ENCODE measurements around the gene MBNL1.

Gene MBNL1

DNA sequence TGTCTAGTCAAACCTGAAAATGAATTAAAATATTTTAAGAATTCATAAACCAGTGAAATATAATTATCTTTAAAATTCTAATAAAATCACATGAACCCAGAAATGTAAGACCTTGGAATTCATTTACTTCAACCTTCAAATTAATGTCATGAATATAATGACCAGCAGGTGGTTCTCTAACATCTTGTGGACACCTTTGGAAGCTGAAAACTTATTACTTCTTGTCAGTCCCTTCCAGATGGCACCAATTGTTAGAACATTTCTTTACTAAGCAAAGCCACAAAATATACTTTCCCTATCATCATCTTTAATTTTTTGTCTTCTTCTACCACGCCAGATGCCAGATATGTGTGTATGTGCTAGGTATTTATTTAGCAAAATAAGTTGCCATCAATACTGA lies 240.0 kb downstream of the MBNL1 start:
- Histone ChIP-seq H3K9me3 (ENCODE audit: insufficient read depth, low read length, severe bottlenecking) (no peaks in the 10 kb centered on the region), H3K36me3 (ENCODE audit: insufficient read depth, low read length) (no peaks in the 10 kb centered on the region), H3K4me1 (ENCODE audit: insufficient read depth, low read length) (no peaks in the 10 kb centered on the region), H3K4me2 (ENCODE audit: insufficient read depth, low read length) (no peak overlapping the region), H3K79me2 (ENCODE audit: insufficient read depth, low read length) (no peaks in the 10 kb centered on the region), H4K20me1 (ENCODE audit: insufficient read depth, low read length) (no peaks in the 10 kb centered on the region), H3K27me3 (ENCODE audit: insufficient read depth, low read length, poor library complexity) (peaks cover 5% of the 10 kb centered on the region), H3K4me3 (ENCODE audit: low read depth in 1 of 2, low read length in 2 of 2) (no peak overlapping the region), H3K27ac (ENCODE audit: low read length) (no peak overlapping the region), H3K9ac (ENCODE audit: low read depth, low read length) (no peak overlapping the region), H2AFZ (ENCODE audit: low read depth, low read length) (no peak overlapping the region)
- DNase-seq (no peak), ATAC-seq (ENCODE audit: insufficient read depth, low read depth) (no peak; the same call in 2 of the 3 replicates)
- no peak for TF ChIP-seq EZH2 (IDR thresholded peaks at IDR 0.05; ENCODE audit: borderline replicate concordance, low read depth, low read length, severe bottlenecking)
- TF ChIP-seq, protein P1, sequence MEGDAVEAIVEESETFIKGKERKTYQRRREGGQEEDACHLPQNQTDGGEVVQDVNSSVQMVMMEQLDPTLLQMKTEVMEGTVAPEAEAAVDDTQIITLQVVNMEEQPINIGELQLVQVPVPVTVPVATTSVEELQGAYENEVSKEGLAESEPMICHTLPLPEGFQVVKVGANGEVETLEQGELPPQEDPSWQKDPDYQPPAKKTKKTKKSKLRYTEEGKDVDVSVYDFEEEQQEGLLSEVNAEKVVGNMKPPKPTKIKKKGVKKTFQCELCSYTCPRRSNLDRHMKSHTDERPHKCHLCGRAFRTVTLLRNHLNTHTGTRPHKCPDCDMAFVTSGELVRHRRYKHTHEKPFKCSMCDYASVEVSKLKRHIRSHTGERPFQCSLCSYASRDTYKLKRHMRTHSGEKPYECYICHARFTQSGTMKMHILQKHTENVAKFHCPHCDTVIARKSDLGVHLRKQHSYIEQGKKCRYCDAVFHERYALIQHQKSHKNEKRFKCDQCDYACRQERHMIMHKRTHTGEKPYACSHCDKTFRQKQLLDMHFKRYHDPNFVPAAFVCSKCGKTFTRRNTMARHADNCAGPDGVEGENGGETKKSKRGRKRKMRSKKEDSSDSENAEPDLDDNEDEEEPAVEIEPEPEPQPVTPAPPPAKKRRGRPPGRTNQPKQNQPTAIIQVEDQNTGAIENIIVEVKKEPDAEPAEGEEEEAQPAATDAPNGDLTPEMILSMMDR (IDR thresholded peaks at IDR 0.05; ENCODE audit: borderline replicate concordance, extremely low read depth, low read length, poor library complexity, severe bottlenecking) = peak; percentile 17

DNA sequence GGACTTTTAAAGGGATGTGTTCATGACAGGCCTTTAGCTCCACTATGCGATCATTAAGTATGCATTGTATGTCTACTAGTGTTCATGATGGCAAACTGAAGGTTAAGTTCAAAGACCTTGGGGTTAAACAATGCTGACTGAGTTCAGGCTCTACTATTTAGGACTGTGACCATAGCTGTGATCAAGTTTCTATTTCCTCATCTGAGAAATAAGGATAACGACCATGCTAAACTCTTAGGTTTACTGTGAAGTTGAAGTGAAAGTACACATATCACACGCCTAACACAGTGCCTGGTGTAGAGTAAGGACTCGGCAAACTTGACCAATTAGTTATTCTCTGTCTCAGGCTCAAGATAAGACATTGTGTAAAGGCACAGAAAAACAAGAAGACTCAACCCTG lies 243.2 kb downstream of the MBNL1 start:
- DNase-seq (no peak), ATAC-seq (ENCODE audit: insufficient read depth, low read depth) (no peak)
- H3K36me3 ChIP-seq (ENCODE audit: insufficient read depth, low read length) = no peaks in the 10 kb centered on the region
- no peak overlapping the region for H3K4me3 ChIP-seq (ENCODE audit: low read depth in 1 of 2, low read length in 2 of 2)
- H3K4me1 ChIP-seq (ENCODE audit: insufficient read depth, low read length) = no peaks in the 10 kb centered on the region
- H3K9ac ChIP-seq (ENCODE audit: low read depth, low read length) = no peak overlapping the region
- no peak overlapping the region for H2AFZ ChIP-seq (ENCODE audit: low read depth, low read length)
- TF ChIP-seq EZH2 (IDR thresholded peaks at IDR 0.05; ENCODE audit: borderline replicate concordance, low read depth, low read length, severe bottlenecking) = no peak
- TF ChIP-seq, protein P1 (IDR thresholded peaks at IDR 0.05; ENCODE audit: borderline replicate concordance, extremely low read depth, low read length, poor library complexity, severe bottlenecking) = no peak
- H3K4me2 ChIP-seq (ENCODE audit: insufficient read depth, low read length) = no peak overlapping the region
- H3K9me3 ChIP-seq (ENCODE audit: insufficient read depth, low read length, severe bottlenecking) = no peaks in the 10 kb centered on the region
- no peaks in the 10 kb centered on the region for H4K20me1 ChIP-seq (ENCODE audit: insufficient read depth, low read length)
- peaks cover 5% of the 10 kb centered on the region for H3K27me3 ChIP-seq (ENCODE audit: insufficient read depth, low read length, poor library complexity)
- H3K27ac ChIP-seq (ENCODE audit: low read length) = no peak overlapping the region
- H3K79me2 ChIP-seq (ENCODE audit: insufficient read depth, low read length) = no peaks in the 10 kb centered on the region

DNA sequence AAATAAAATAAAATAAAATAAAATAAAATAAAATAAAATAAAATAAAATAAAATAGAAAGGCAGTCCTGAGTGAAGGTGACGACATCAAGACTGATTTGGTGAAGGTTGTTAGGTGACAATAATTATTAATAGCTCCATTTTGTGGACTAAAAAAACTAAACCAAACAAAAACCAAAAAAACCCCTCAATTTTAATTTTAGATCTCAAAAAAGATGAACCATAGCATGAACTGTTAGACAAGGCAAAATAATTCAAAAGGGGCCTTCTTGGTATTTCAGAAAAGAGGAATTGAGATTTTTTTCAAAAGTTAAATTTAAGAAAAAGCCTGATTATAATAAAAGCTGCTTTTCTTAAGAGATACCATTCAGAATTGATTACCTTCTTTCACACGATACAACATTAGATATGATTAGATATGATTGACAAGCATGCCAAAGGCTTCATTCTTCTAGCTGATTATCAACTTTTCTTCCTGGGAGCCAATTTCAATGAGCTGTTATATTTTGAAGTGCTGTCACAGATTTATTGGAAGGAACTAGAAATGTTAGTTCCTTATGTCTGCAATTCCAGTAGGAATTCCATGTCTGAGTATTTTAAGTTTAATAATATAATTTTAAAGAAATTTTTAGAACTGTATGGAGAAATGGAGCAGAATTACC lies 244.7 kb downstream of the MBNL1 start:
- DNase-seq (no peak), ATAC-seq (ENCODE audit: insufficient read depth, low read depth) (no peak)
- Histone ChIP-seq H3K4me3 (ENCODE audit: low read depth in 1 of 2, low read length in 2 of 2) (no peak overlapping the region), H2AFZ (ENCODE audit: low read depth, low read length) (no peak overlapping the region), H3K9ac (ENCODE audit: low read depth, low read length) (no peak overlapping the region), H3K27me3 (ENCODE audit: insufficient read depth, low read length, poor library complexity) (peaks cover 7% of the 10 kb centered on the region), H3K36me3 (ENCODE audit: insufficient read depth, low read length) (no peaks in the 10 kb centered on the region), H3K4me1 (ENCODE audit: insufficient read depth, low read length) (no peaks in the 10 kb centered on the region), H3K79me2 (ENCODE audit: insufficient read depth, low read length) (no peaks in the 10 kb centered on the region), H3K4me2 (ENCODE audit: insufficient read depth, low read length) (no peak overlapping the region), H3K9me3 (ENCODE audit: insufficient read depth, low read length, severe bottlenecking) (no peaks in the 10 kb centered on the region), H3K27ac (ENCODE audit: low read length) (no peak overlapping the region), H4K20me1 (ENCODE audit: insufficient read depth, low read length) (no peaks in the 10 kb centered on the region)
- TF ChIP-seq, protein P1 (IDR thresholded peaks at IDR 0.05; ENCODE audit: borderline replicate concordance, extremely low read depth, low read length, poor library complexity, severe bottlenecking) = no peak
- TF ChIP-seq EZH2 (IDR thresholded peaks at IDR 0.05; ENCODE audit: borderline replicate concordance, low read depth, low read length, severe bottlenecking) = no peak

All from DND-41 (cell line).